GM12891 (cell line): ENCODE results near the gene ZC3H12C.

Experiments used
- DNase-seq: peaks from one replicate; pipeline ENCODE4 v3.0.0; 2011; ENCODE audit warnings: low spot score; ENCODE audit not compliant: insufficient read length
- FAIRE-seq: peaks from 2 replicates; lab custom pipeline; 2011; peaks lifted over from hg19 to GRCh38; lab: Jason Lieb, UNC
- PAX5 ChIP-seq: IDR thresholded peaks from 2 replicates; pipeline ENCODE4 v1.6.1; 2011; ENCODE audit warnings: low read length, moderate library complexity, mild to moderate bottlenecking; ENCODE audit not compliant: insufficient read depth, severe bottlenecking
- POLR2A ChIP-seq: IDR thresholded peaks from 2 replicates; pipeline ENCODE4 v1.6.1; 2011; ENCODE audit warnings: low read depth, low read length, control low read depth
- POLR2AphosphoS5 ChIP-seq: IDR thresholded peaks from 2 replicates; pipeline ENCODE4 v1.6.1; 2011; ENCODE audit warnings: low read depth, low read length, control low read depth
- POU2F2 ChIP-seq: IDR thresholded peaks from 2 replicates; pipeline ENCODE4 v1.6.1; 2011; ENCODE audit warnings: low read depth, mild to moderate bottlenecking, control low read depth, low read length, moderate library complexity
- SPI1 ChIP-seq: IDR thresholded peaks from 2 replicates; pipeline ENCODE4 v1.6.1; 2011; ENCODE audit warnings: low read depth, low read length, control low read depth
- TAF1 ChIP-seq: IDR thresholded peaks from 2 replicates; pipeline ENCODE4 v1.6.1; 2011; ENCODE audit warnings: low read depth, low read length, control low read depth

The ZC3H12C gene

DNA sequence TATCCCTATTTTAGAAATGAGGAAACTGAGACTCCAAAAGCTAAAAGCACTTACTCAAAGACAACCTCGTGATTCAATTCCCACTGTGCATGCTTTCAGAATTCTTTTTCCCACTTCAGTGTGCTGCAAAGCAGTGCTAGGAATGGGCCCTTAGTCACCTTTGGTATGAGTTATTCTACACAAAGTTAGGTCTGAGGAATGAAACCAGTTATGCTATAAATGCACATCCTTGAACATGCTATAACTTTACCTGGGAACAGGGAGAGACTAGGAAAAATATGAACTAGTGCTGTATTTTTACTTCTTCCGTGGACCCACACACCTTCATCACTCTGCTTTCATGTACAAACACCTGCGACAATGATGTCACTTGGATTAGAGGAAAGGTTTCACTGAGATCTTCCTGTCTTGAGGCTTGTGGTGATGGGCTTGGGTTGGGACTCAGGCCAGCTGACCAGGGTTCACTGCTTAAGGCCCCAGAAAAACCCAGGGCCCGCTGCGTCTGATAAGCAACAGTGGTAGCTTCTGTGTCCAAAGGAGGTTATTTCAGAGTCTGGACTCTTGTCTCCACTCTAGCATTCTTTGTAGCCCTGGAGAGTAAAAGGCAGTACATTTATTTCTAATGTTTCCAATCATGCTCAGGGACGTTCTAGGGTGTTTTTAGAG is 81.6 kb downstream of the ZC3H12C start:
- FAIRE-seq (no peak), DNase-seq (no peak)
- TF ChIP-seq POLR2AphosphoS5, result no peak; the same call in 1 of the 2 replicates
- no peak for TF ChIP-seq PAX5
- TF ChIP-seq TAF1, result no peak
- no peak for TF ChIP-seq POU2F2
- TF ChIP-seq POLR2A, result no peak

DNA sequence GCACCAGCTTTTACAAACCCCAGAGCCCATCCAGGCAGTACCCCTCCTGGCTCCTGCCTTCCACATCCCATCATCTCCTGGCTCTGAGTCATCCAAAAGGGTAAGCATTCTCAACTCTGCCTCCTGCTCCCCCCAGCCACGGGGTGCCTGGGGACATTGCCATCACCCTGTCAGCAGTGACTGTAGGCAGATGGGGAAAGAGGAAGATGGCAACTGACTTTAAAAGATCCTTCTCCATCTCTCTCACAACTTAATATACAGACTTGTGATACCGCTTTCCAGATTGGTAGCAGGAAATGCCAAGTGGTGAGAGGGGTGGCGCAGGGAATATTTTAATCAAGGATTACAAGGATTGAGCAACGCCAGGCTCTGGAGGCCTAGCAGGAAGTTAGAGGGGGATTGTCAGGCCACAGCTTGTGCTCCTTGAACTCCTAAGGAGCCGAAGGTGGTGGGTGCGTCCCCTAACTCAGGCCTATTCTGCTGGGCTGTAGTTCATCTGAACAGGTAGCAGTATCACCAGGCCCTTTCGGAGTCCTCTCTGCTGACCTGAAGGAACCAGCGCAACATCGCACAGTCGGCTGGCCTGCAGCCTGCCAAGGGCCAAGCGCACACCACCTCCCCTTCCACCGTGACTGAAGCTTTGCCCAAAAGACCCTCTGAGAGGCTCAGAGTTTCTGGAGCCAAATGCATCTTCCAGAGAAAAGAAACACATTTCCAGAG is 83.3 kb downstream of the ZC3H12C start:
- DNase-seq, result no peak
- no peak for FAIRE-seq
- TF ChIP-seq TAF1, result no peak
- no peak for TF ChIP-seq POLR2A
- no peak for TF ChIP-seq POLR2AphosphoS5
- TF ChIP-seq SPI1, result no peak
- TF ChIP-seq POU2F2, result no peak
- no peak for TF ChIP-seq PAX5

DNA sequence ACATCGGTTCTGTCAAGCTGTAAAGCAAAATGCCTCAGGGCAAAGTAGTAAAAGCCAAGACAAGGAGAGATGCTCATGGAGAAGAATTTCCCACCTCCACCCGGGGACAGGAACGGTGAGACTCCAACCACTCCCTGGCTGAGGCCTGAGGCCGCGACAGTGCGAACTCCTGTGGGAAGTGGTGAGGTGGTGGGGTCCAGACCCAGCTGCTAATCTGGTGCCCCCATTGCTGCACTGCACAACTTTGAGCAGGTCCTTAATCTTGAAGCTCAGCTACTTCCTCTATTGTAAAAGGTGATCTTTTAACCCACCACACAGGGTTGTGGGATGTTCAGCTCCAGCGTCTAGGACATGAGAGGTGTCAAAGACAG is 83.9 kb downstream of the ZC3H12C start:
- no peak for FAIRE-seq
- no peak for DNase-seq
- no peak for TF ChIP-seq POLR2A

DNA sequence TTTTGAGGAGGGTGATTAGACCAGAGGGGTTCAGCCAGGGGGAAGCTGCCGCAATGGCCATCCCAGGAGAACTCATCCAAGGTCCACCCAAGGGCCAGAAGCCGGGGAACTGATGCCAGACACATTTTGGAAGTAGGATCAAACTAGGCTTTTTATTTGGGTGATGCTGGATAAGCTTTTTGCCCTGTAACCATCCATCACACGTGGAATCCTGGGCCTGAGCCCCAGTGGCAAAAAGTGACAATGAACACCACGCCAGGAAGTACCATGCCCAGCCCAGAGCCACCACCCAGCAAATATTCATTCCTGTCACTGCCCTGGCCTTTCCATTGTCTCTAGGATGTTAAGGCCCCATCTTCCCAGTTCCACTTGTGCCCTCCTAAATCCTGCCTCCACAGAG is 85.9 kb downstream of the ZC3H12C start:
- no peak for TF ChIP-seq PAX5
- TF ChIP-seq SPI1, result no peak
- TF ChIP-seq TAF1, result no peak
- no peak for TF ChIP-seq POU2F2
- TF ChIP-seq POLR2A, result no peak
- no peak for TF ChIP-seq POLR2AphosphoS5
- DNase-seq (no peak), FAIRE-seq (no peak)

DNA sequence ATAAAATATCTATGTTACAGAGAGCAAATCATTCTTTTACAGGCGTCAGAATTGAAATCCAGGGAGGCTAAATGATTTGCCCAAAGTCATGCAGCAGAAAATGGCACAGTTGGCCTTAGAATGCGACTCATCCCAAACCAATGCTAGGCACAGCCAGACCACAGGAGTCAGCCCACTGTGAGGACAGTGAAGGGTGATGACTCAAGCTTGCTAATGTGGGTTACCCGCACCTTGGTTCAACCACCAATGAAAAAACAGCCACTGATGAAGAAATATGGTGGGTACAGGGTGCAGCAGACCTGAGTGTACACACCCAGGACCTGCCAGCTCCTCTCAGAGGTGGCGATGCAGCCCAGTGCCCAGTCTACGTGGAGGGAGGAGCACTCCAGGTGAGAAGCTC is 89.7 kb downstream of the ZC3H12C start:
- TF ChIP-seq SPI1, result no peak
- TF ChIP-seq TAF1, result no peak
- TF ChIP-seq POU2F2, result no peak
- no peak for TF ChIP-seq PAX5
- no peak for TF ChIP-seq POLR2A
- no peak for TF ChIP-seq POLR2AphosphoS5
- FAIRE-seq, result no peak
- DNase-seq, result no peak

DNA sequence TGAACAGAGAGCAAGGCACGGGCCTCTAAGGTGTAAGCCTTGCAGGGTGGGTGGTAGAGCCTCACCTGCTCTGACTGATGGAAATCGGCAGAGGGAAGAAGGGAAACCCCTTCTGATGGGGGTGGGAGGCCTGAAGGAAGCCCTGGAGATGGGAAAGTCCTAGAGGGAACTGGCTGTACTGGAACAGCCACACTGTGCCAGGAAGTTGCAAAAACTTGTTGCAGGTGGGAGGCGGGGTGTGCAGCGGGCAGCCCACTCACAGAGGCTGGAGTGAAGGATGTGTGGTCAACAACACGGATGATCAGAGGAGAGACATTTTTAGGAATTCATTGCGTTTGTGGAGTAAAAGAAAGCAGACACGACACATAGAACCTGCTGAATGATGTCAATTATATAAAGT is 91.3 kb downstream of the ZC3H12C start:
- TF ChIP-seq POLR2AphosphoS5 (no peak), POU2F2 (no peak), TAF1 (no peak)
- no peak for DNase-seq
- FAIRE-seq, result no peak

DNA sequence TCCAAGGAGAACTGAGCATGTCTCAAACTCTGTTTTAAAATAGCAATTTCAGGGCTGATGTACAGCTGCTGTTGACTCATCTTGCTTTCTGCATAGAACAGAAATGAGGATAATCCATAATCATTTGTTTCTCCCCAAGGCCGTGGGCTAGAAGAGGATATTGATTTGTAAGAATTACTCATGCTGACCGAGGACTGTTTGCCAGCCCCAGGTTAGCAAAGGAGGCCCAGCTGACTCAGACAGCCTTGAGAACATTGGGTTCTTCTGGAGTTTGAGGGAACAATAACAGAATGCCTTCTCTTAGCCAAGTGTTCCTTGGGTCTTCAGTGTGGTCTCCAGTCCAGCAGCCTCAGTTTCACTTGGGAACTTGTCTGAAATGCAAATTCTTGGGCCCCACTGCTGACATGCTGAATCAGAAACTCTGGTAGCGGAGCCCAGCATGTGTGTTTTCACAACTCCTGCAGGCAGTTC is 92.0 kb downstream of the ZC3H12C start:
- DNase-seq (no peak), FAIRE-seq (no peak)
- no peak for TF ChIP-seq POU2F2

DNA sequence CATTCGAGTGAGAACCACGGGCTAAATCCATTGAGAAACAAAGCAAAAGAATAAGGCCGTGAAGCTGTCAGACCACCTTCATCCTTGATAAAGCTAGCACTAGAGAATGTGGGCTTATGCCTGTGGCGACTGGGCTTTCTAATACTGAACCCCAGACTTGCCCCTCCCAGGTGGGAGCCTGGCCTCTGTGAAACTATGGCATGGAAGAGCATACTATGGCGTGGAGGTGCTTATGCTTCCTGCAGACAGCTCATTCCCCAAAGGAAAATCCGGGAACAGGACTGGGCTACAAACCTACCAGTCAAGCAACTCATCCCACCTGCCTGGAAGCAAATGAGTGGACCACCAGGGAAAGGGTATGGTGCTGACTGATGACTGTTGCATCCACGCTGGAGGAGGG is 92.4 kb downstream of the ZC3H12C start:
- DNase-seq (no peak), FAIRE-seq (no peak)
- no peak for TF ChIP-seq POLR2AphosphoS5
- no peak for TF ChIP-seq SPI1
- no peak for TF ChIP-seq POLR2A
- TF ChIP-seq PAX5, result no peak
- no peak for TF ChIP-seq POU2F2
- TF ChIP-seq TAF1, result no peak

DNA sequence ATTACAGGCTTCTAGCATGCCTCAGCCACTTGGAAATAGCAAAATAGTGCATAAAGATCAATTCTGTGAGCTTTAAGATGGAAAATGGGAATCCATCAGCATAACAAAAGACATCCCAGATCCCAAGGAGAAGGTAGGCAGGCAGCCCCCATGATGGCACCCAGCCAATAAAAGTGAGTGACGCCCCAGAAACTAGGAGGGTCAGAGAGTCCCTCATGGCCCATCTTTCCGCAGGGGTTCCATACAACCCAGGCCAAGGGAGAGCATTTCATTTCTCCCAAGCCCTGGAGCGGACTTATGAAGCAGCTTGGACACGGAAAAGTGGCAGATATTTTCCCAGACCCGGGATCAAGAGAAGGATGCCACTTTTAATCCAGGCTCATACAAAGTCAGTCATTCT is 93.3 kb downstream of the ZC3H12C start:
- no peak for FAIRE-seq
- DNase-seq, result no peak
- TF ChIP-seq TAF1 (no peak), POU2F2 (no peak), POLR2AphosphoS5 (no peak)

DNA sequence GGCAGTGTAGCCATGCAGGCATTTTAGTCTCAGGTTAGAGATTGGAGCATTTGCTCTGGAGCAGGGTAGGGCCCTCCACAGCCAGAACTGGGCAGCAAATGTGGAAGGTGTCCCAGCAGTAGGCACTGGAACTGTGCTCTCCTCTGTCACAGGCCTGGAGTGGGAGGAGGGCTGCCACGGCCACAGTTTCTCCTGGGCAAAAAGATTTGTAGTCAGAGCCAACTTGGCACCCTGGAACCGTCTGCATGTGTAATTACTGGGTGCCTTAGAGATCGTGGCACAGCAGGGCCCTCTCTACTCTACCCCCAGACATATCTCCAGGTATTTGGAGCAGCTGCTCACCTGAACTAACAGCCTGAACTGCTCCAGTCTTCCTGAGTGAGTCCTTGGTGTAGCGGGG is 93.7 kb downstream of the ZC3H12C start:
- FAIRE-seq (no peak), DNase-seq (no peak)
- TF ChIP-seq POLR2A (no peak), PAX5 (no peak)

DNA sequence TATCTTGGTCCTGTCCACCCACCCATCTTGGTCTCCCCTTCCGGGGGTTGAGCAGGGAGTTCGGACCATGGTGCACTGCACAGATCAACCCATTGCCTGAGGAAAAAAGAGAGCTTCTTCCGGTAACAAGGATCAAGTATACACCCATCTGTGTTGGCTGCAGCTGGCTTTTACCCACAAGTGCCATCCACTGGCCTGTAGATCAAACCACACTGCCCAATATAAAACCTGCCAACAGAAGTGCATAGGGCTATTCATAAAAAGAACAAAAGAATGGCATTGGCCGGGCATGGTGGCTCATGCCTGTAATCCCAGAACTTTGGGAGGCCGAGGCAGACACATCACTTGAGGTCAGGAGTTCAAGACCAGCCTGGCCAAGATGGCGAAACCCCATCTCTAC is 94.5 kb downstream of the ZC3H12C start:
- no peak for DNase-seq
- no peak for TF ChIP-seq POLR2A
- no peak for TF ChIP-seq PAX5
- TF ChIP-seq POU2F2, result no peak
- TF ChIP-seq TAF1, result no peak
- TF ChIP-seq SPI1, result no peak
- TF ChIP-seq POLR2AphosphoS5, result no peak
- FAIRE-seq, result no peak
